HepG2 (cell line): ENCODE results near the gene GALNT17. TPM values are rescaled to one million over a fixed set of nuclear protein-coding genes. Genes with fewer than 3 reads are reported as not detected.

Experiments
- ATAC-seq: fragments of 200-7000 bp; cut with Tn5 transposase; 3 replicates; pipeline ENCODE4 v1.9.1; 2020; ENCODE audit warnings: mild to moderate bottlenecking, moderate library complexity
- BruUV-seq: library from RNA; stranded (reverse); fragments of 400-500 nt; replicated peaks from 2 replicates; lab custom pipeline; 2021; lab: Mats Ljungman, UMichigan
- CTCF ChIA-PET: fragments of 300-600 bp; formaldehyde crosslinking; extraction: SDS; loops from one replicate; lab custom pipeline; 2021; ENCODE audit warnings: low total read pairs, inconsistent platforms, low intra/inter-chr PET ratio; lab: Yijun Ruan, JAX
- POLR2A ChIA-PET: fragments of 350-600 bp; sonication (Branson Sonifier 250); formaldehyde crosslinking; loops from one replicate; lab custom pipeline; 2020; ENCODE audit warnings: antibody characterized with exemption, inconsistent platforms; lab: Yijun Ruan, JAX
- DNase-seq: peaks from one replicate; pipeline ENCODE4 v3.0.0-alpha.2; 2015; ENCODE audit warnings: low spot score
- FAIRE-seq: peaks from 3 replicates; lab custom pipeline; 2011; peaks lifted over from hg19 to GRCh38; lab: Jason Lieb, UNC
- H2AFZ ChIP-seq: one replicate; pipeline ENCODE4 v1.6.1; 2011; ENCODE audit warnings: low read length, inconsistent platforms
- H3K27ac ChIP-seq: fragments of 300-600 bp; 3 replicates; pipeline ENCODE4 v1.8.0; 2011; ENCODE audit warnings: mixed run types, mild to moderate bottlenecking, mixed read lengths, low read length, inconsistent platforms; ENCODE audit not compliant: insufficient read depth; ENCODE audit errors: extremely low read length
- H3K27me3 ChIP-seq, 2 experiments: fragments of 200-600 bp in 1 of 2; 2 replicates in 1 of 2; 3 replicates in 1 of 2; pipeline versions ENCODE4 v1.6.0 to v1.8.0; 2011; ENCODE audit warnings: low read length in 2 of 2, mild to moderate bottlenecking in 2 of 2, moderate library complexity in 2 of 2, inconsistent platforms in 1 of 2; ENCODE audit not compliant: insufficient read depth in 2 of 2, control insufficient read depth in 1 of 2
- H3K36me3 ChIP-seq, 2 experiments: fragments of 200-600 bp in 1 of 2; replicated peaks in 1 of 2; 2 replicates in 1 of 2; 3 replicates in 1 of 2; pipeline versions ENCODE4 v1.5.1 to v1.8.0; 2011; ENCODE audit warnings: low read length in 2 of 2, inconsistent platforms in 1 of 2; ENCODE audit not compliant: insufficient read depth in 2 of 2, control insufficient read depth in 1 of 2
- H3K4me1 ChIP-seq: 2 replicates; pipeline ENCODE4 v1.5.1; 2012; ENCODE audit warnings: low read length, inconsistent platforms; ENCODE audit not compliant: insufficient read depth
- H3K4me2 ChIP-seq: 2 replicates; pipeline ENCODE4 v1.6.0; 2011; ENCODE audit warnings: low read depth, low read length, inconsistent platforms
- H3K4me3 ChIP-seq, 3 experiments: fragments of 200-600 bp in 1 of 3; sonication (generic), shearing (Covaris generic) in 1 of 3; replicated peaks in 1 of 3; 2 replicates each; pipeline ENCODE4 v1.5.1; 2011 to 2016; ENCODE audit warnings: low read length in 3 of 3, inconsistent platforms in 2 of 3, low read depth in 2 of 3, mild to moderate bottlenecking in 2 of 3, control low read depth in 1 of 3, mixed read lengths in 1 of 3; ENCODE audit not compliant: insufficient read depth in 1 of 3
- H3K79me2 ChIP-seq: one replicate; pipeline ENCODE4 v1.6.1; 2011; ENCODE audit warnings: low read length, inconsistent platforms; ENCODE audit not compliant: insufficient read depth
- H3K9ac ChIP-seq: 2 replicates; pipeline ENCODE4 v1.6.0; 2011; ENCODE audit warnings: mild to moderate bottlenecking, low read depth, low read length, inconsistent platforms; ENCODE audit not compliant: insufficient read depth
- H3K9me3 ChIP-seq: 2 replicates; pipeline ENCODE4 v1.5.1; 2012; ENCODE audit warnings: mild to moderate bottlenecking, low read length
- H4K20me1 ChIP-seq: 2 replicates; pipeline ENCODE4 v1.6.0; 2011; ENCODE audit warnings: inconsistent platforms, mild to moderate bottlenecking, low read length, moderate library complexity; ENCODE audit not compliant: insufficient read depth
- ESRRA ChIP-seq: sonication (generic); formaldehyde crosslinking; IDR thresholded peaks from 2 replicates; pipeline ENCODE4 v1.5.1; 2020; ENCODE audit warnings: mild to moderate bottlenecking, low read depth, missing genetic modification reagents
- GZF1 ChIP-seq: sonication (generic); formaldehyde crosslinking; IDR thresholded peaks from 2 replicates; pipeline ENCODE4 v1.5.1; 2020; ENCODE audit warnings: mild to moderate bottlenecking, missing genetic modification reagents
- NFIC ChIP-seq: IDR thresholded peaks from 2 replicates; pipeline ENCODE4 v1.6.1; 2012; ENCODE audit warnings: mild to moderate bottlenecking, low read length, inconsistent platforms
- POGZ ChIP-seq: sonication (generic); formaldehyde crosslinking; IDR thresholded peaks from 2 replicates; pipeline ENCODE4 v1.4.0; 2020; ENCODE audit warnings: mild to moderate bottlenecking, missing genetic modification reagents
- SNAPC2 ChIP-seq: sonication (generic); formaldehyde crosslinking; IDR thresholded peaks from 2 replicates; pipeline ENCODE4 v1.8.1; 2022; ENCODE audit warnings: mild to moderate bottlenecking, missing genetic modification reagents
- SOX5 ChIP-seq: IDR thresholded peaks from 2 replicates; pipeline ENCODE4 v1.6.1; 2016; ENCODE audit warnings: borderline replicate concordance
- TIGD3 ChIP-seq: sonication (generic); formaldehyde crosslinking; IDR thresholded peaks from 2 replicates; pipeline ENCODE4 v1.5.1; 2020; ENCODE audit warnings: mild to moderate bottlenecking, missing genetic modification reagents, borderline replicate concordance
- ZKSCAN5 ChIP-seq: sonication (generic); formaldehyde crosslinking; IDR thresholded peaks from 2 replicates; pipeline ENCODE4 v1.5.1; 2020; ENCODE audit warnings: mild to moderate bottlenecking, missing genetic modification reagents
- ZNF292 ChIP-seq: sonication (generic); formaldehyde crosslinking; IDR thresholded peaks from 2 replicates; pipeline ENCODE4 v1.8.1; 2022; ENCODE audit warnings: mild to moderate bottlenecking, low read depth, missing genetic modification reagents, borderline replicate concordance
- ZNF367 ChIP-seq: sonication (generic); formaldehyde crosslinking; IDR thresholded peaks from 2 replicates; pipeline ENCODE4 v1.4.0; 2020; ENCODE audit warnings: missing genetic modification reagents, borderline replicate concordance
- ZNF44 ChIP-seq: sonication (generic); formaldehyde crosslinking; IDR thresholded peaks from 2 replicates; pipeline ENCODE4 v1.5.1; 2020; ENCODE audit warnings: mild to moderate bottlenecking, missing genetic modification reagents
- ZNF724P ChIP-seq: sonication (generic); formaldehyde crosslinking; IDR thresholded peaks from 2 replicates; pipeline ENCODE4 v1.8.0; 2022; ENCODE audit warnings: missing genetic modification reagents, borderline replicate concordance
- ZNF782 ChIP-seq: sonication (generic); formaldehyde crosslinking; IDR thresholded peaks from 2 replicates; pipeline ENCODE4 v1.4.0; 2020; ENCODE audit warnings: missing genetic modification reagents, mild to moderate bottlenecking, borderline replicate concordance
- ZNF83 ChIP-seq: sonication (generic); formaldehyde crosslinking; IDR thresholded peaks from 2 replicates; pipeline ENCODE4 v1.4.0; 2020; ENCODE audit warnings: missing genetic modification reagents, mild to moderate bottlenecking, borderline replicate concordance
- WGBS: methylation state at CpG from one replicate; pipeline ENCODE4 v1.1.6; 2017; ENCODE audit warnings: low lambda C conversion rate; 5-methylcytosine and 5-hydroxymethylcytosine counted together
- in situ Hi-C: cut with HindIII; loops from 2 replicates; pipeline ENCODE4 v1.10.0; 2017; ENCODE audit warnings: low pct_unique_long_range_greater_than_20kb; ENCODE audit not compliant: extremely low pct_ligation_motif_present
- intact Hi-C: fragments of 100-400 bp; cut with micrococcal nuclease; formaldehyde crosslinking; loops from one replicate; pipeline ENCODE4 v1.10.0; 2022; ENCODE audit not compliant: unreplicated experiment
- polyA plus RNA-seq, 8 experiments: library from polyadenylated mRNA; depleted of rRNA in 3 of 8; stranded (reverse) in 7 of 8; unstranded in 1 of 8; fragments of >200 nt; fragmentation: Illumina TruSeq in 4 of 8; extraction: Trizol in 4 of 8; gene quantifications; 2 replicates each; pipeline versions ENCODE4 v1.2.1 to v1.2.3, GENCODE V29; 2011 to 2016; ENCODE audit warnings: low read depth in 4 of 8, missing spikeins in 1 of 8, mixed read lengths in 1 of 8; ENCODE audit not compliant: insufficient read depth in 1 of 8
- total RNA-seq, 5 experiments: library from RNA; depleted of rRNA; stranded (reverse); fragments of >200 nt; fragmentation: Illumina TruSeq; extraction: Trizol; gene quantifications; 2 replicates each; pipeline ENCODE4 v1.2.3, GENCODE V29; 2016; ENCODE audit warnings: low read depth in 1 of 5
- TF ChIP-seq, protein P1 (sequence below): sonication (generic); formaldehyde crosslinking; IDR thresholded peaks from 2 replicates; pipeline ENCODE4 v1.4.0; 2020; ENCODE audit warnings: missing genetic modification reagents
- TF ChIP-seq, protein P2 (sequence below): sonication (generic); formaldehyde crosslinking; IDR thresholded peaks from 2 replicates; pipeline ENCODE4 v1.4.0; 2020; ENCODE audit warnings: mild to moderate bottlenecking, missing genetic modification reagents, borderline replicate concordance

The GALNT17 gene
- total and polyA plus RNA-seq, 2 of the 13 experiments (the other 11 are each of a cell fraction or from before 2014, with no cell fraction given): not detected

- BruUV-seq: no TSS peak
- Histone ChIP-seq H3K9me3 (no peaks in the 10 kb centered on the region), H3K79me2 (no peaks in the 10 kb centered on the region), H2AFZ (no peak overlapping the region), H4K20me1 (no peaks in the 10 kb centered on the region), H3K9ac (no peak overlapping the region), H3K27me3 (no peaks in the 10 kb centered on the region), H3K27ac (no peak overlapping the region), H3K4me3 (no peak overlapping the region), H3K4me1 (no peaks in the 10 kb centered on the region), H3K36me3 (no peaks in the 10 kb centered on the region), H3K4me2 (no peak overlapping the region)
- intact Hi-C loops: no loop called here
- FAIRE-seq: no peak
- ChIA-PET POLR2A (no interaction called here), CTCF (no interaction called here)
- no peak for DNase-seq
- ATAC-seq: no peak
- WGBS: 48% methylated on average over 8 of the region's 8 CpGs
- in situ Hi-C loops: no loop called here
- TF ChIP-seq ZNF44: no peak
- TF ChIP-seq SOX5: no peak
- no peak for TF ChIP-seq ESRRA (CRISPR knock-in tag)
- no peak for TF ChIP-seq POGZ (CRISPR knock-in tag)
- no peak for TF ChIP-seq ZNF83 (CRISPR knock-in tag)
- TF ChIP-seq SNAPC2 (CRISPR knock-in tag): no peak
- no peak for TF ChIP-seq ZNF367 (CRISPR knock-in tag)
- TF ChIP-seq, protein P1, sequence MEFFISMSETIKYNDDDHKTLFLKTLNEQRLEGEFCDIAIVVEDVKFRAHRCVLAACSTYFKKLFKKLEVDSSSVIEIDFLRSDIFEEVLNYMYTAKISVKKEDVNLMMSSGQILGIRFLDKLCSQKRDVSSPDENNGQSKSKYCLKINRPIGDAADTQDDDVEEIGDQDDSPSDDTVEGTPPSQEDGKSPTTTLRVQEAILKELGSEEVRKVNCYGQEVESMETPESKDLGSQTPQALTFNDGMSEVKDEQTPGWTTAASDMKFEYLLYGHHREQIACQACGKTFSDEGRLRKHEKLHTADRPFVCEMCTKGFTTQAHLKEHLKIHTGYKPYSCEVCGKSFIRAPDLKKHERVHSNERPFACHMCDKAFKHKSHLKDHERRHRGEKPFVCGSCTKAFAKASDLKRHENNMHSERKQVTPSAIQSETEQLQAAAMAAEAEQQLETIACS (CRISPR knock-in tag): no peak
- no peak for TF ChIP-seq ZNF292
- TF ChIP-seq, protein P2, sequence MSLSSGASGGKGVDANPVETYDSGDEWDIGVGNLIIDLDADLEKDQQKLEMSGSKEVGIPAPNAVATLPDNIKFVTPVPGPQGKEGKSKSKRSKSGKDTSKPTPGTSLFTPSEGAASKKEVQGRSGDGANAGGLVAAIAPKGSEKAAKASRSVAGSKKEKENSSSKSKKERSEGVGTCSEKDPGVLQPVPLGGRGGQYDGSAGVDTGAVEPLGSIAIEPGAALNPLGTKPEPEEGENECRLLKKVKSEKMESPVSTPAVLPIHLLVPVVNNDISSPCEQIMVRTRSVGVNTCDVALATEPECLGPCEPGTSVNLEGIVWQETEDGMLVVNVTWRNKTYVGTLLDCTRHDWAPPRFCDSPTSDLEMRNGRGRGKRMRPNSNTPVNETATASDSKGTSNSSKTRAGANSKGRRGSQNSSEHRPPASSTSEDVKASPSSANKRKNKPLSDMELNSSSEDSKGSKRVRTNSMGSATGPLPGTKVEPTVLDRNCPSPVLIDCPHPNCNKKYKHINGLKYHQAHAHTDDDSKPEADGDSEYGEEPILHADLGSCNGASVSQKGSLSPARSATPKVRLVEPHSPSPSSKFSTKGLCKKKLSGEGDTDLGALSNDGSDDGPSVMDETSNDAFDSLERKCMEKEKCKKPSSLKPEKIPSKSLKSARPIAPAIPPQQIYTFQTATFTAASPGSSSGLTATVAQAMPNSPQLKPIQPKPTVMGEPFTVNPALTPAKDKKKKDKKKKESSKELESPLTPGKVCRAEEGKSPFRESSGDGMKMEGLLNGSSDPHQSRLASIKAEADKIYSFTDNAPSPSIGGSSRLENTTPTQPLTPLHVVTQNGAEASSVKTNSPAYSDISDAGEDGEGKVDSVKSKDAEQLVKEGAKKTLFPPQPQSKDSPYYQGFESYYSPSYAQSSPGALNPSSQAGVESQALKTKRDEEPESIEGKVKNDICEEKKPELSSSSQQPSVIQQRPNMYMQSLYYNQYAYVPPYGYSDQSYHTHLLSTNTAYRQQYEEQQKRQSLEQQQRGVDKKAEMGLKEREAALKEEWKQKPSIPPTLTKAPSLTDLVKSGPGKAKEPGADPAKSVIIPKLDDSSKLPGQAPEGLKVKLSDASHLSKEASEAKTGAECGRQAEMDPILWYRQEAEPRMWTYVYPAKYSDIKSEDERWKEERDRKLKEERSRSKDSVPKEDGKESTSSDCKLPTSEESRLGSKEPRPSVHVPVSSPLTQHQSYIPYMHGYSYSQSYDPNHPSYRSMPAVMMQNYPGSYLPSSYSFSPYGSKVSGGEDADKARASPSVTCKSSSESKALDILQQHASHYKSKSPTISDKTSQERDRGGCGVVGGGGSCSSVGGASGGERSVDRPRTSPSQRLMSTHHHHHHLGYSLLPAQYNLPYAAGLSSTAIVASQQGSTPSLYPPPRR: no peak
- no peak for TF ChIP-seq TIGD3 (CRISPR knock-in tag)
- TF ChIP-seq ZKSCAN5 (CRISPR knock-in tag): no peak
- no peak for TF ChIP-seq ZNF782 (CRISPR knock-in tag)
- TF ChIP-seq ZNF724P (CRISPR knock-in tag): no peak
- TF ChIP-seq NFIC: no peak
- TF ChIP-seq GZF1 (CRISPR knock-in tag): no peak
Observed at GRCh38 chr7:71198887-71199286, 66.9 kb downstream of the GALNT17 start.
